ENCODE results near the gene CTNNBL1.

DNA sequence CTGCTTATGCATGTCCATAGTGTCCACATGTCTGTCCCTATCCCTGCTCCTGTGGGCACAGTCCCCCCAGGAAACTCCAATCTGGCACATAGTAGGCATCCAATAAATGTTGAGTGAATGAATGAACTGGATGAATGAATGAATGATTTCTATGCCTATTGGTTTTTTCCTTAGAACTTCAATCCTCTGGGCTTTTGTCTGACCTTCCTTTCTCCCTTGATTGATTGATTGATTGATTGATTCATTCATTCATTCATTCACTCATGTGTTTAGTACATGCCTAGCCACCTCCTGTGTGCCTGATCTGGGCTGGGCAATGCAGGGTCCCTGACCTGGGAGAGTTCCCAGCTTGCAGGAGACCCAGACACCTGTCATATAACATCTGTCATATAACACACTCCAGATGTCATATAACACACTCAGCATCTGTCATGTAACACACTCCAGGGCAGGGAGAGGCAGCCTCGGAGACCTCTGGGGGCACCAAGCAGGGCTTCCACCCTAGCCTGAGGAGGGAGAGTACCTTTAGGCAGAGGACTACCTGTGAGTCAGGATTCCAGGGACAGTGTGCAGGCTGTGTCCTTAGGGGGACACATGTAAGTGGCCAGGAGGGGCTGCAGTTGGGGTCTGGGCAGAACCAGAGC is 227.0 kb downstream of the CTNNBL1 start:
- TF ChIP-seq POLR2A (IDR thresholded peaks at IDR 0.05; ENCODE audit: low read depth, low read length) (no peak), POLR2AphosphoS5 (IDR thresholded peaks at IDR 0.05; ENCODE audit: low read depth, low read length) (no peak)
